IPS-20b (cell line): ENCODE results near the gene AFF3.

Experiments used
- H3K27ac ChIP-seq: one replicate; pipeline ENCODE4 v1.5.1; 2013; ENCODE audit warnings: low read length
- H3K27me3 ChIP-seq: 2 replicates; pipeline ENCODE4 v1.6.1; 2013; ENCODE audit warnings: mild to moderate bottlenecking, low read length, inconsistent platforms; ENCODE audit not compliant: insufficient read depth
- H3K36me3 ChIP-seq: 2 replicates; pipeline ENCODE4 v1.6.1; 2013; ENCODE audit warnings: low read depth, mild to moderate bottlenecking, inconsistent platforms, low read length, moderate library complexity; ENCODE audit not compliant: insufficient read depth
- H3K4me1 ChIP-seq: 2 replicates; pipeline ENCODE4 v1.6.1; 2013; ENCODE audit warnings: mild to moderate bottlenecking, control low read depth, inconsistent platforms, low read length, moderate library complexity; ENCODE audit not compliant: insufficient read depth
- H3K4me3 ChIP-seq: 2 replicates; pipeline ENCODE4 v1.5.1; 2013; ENCODE audit warnings: mild to moderate bottlenecking, low read length, inconsistent platforms
- H3K9ac ChIP-seq: 2 replicates; pipeline ENCODE4 v1.6.1; 2013; ENCODE audit warnings: low read depth, mild to moderate bottlenecking, inconsistent platforms, low read length, moderate library complexity
- H3K9me3 ChIP-seq: 2 replicates; pipeline ENCODE4 v1.6.1; 2013; ENCODE audit warnings: mild to moderate bottlenecking, low read depth, low read length, inconsistent platforms; ENCODE audit not compliant: insufficient read depth

The AFF3 gene

GRCh38 chr2:100143286-100143685 is 896 bp upstream of the AFF3 start:
- no peak overlapping the region for H3K4me3 ChIP-seq
- no peaks in the 10 kb centered on the region for H3K4me1 ChIP-seq
- H3K27ac ChIP-seq = no peak overlapping the region
- H3K36me3 ChIP-seq = no peaks in the 10 kb centered on the region
- no peak overlapping the region for H3K9ac ChIP-seq
- H3K9me3 ChIP-seq = no peaks in the 10 kb centered on the region
- peaks cover 13% of the 10 kb centered on the region for H3K27me3 ChIP-seq

- Histone ChIP-seq H3K36me3 (no peaks in the 10 kb centered on the region), H3K4me1 (no peaks in the 10 kb centered on the region), H3K9ac (no peak overlapping the region), H3K27ac (no peak overlapping the region), H3K9me3 (no peaks in the 10 kb centered on the region), H3K27me3 (peaks cover 13% of the 10 kb centered on the region), H3K4me3 (no peak overlapping the region)
Measured at GRCh38 chr2:100141906-100142305, 484 bp downstream of the AFF3 start.

- Histone ChIP-seq H3K27ac (no peak overlapping the region), H3K4me3 (no peak overlapping the region), H3K27me3 (peaks cover 22% of the 10 kb centered on the region), H3K9ac (no peak overlapping the region), H3K4me1 (no peaks in the 10 kb centered on the region), H3K36me3 (no peaks in the 10 kb centered on the region), H3K9me3 (no peaks in the 10 kb centered on the region)
Measured at GRCh38 chr2:100140582-100140981, 1.8 kb downstream of the AFF3 start.

- peaks cover 32% of the 10 kb centered on the region for H3K27me3 ChIP-seq
- no peak overlapping the region for H3K9ac ChIP-seq
- no peak overlapping the region for H3K27ac ChIP-seq
- H3K4me1 ChIP-seq = no peaks in the 10 kb centered on the region
- no peaks in the 10 kb centered on the region for H3K36me3 ChIP-seq
- H3K9me3 ChIP-seq = no peaks in the 10 kb centered on the region
- no peak overlapping the region for H3K4me3 ChIP-seq
Measured at GRCh38 chr2:100137866-100138570, 4.4 kb downstream of the AFF3 start.

- peaks cover 32% of the 10 kb centered on the region for H3K27me3 ChIP-seq
- H3K4me3 ChIP-seq = no peak overlapping the region
- H3K36me3 ChIP-seq = no peaks in the 10 kb centered on the region
- no peaks in the 10 kb centered on the region for H3K4me1 ChIP-seq
- no peaks in the 10 kb centered on the region for H3K9me3 ChIP-seq
- H3K27ac ChIP-seq = no peak overlapping the region
- H3K9ac ChIP-seq = no peak overlapping the region
Measured at GRCh38 chr2:100137318-100137717, 5.1 kb downstream of the AFF3 start.

- no peaks in the 10 kb centered on the region for H3K9me3 ChIP-seq
- no peak overlapping the region for H3K4me3 ChIP-seq
- H3K9ac ChIP-seq = no peak overlapping the region
- H3K27me3 ChIP-seq = peaks cover 38% of the 10 kb centered on the region
- H3K4me1 ChIP-seq = no peaks in the 10 kb centered on the region
- H3K27ac ChIP-seq = no peak overlapping the region
- no peaks in the 10 kb centered on the region for H3K36me3 ChIP-seq
Measured at GRCh38 chr2:100136310-100136709, 6.1 kb downstream of the AFF3 start.

GRCh38 chr2:100135415-100135814 is 7.0 kb downstream of the AFF3 start:
- H3K9ac ChIP-seq = no peak overlapping the region
- no peaks in the 10 kb centered on the region for H3K36me3 ChIP-seq
- no peaks in the 10 kb centered on the region for H3K4me1 ChIP-seq
- H3K4me3 ChIP-seq = no peak overlapping the region
- H3K27me3 ChIP-seq = peaks cover 41% of the 10 kb centered on the region
- H3K9me3 ChIP-seq = no peaks in the 10 kb centered on the region
- H3K27ac ChIP-seq = no peak overlapping the region

GRCh38 chr2:100130595-100131391 is 11.6 kb downstream of the AFF3 start:
- H3K36me3 ChIP-seq = no peaks in the 10 kb centered on the region
- no peak overlapping the region for H3K9ac ChIP-seq
- H3K27ac ChIP-seq = no peak overlapping the region
- H3K4me3 ChIP-seq = no peak overlapping the region
- H3K4me1 ChIP-seq = no peaks in the 10 kb centered on the region
- no peaks in the 10 kb centered on the region for H3K9me3 ChIP-seq
- H3K27me3 ChIP-seq = peaks cover 68% of the 10 kb centered on the region

- no peak overlapping the region for H3K27ac ChIP-seq
- H3K9ac ChIP-seq = no peak overlapping the region
- H3K27me3 ChIP-seq = peaks cover 94% of the 10 kb centered on the region
- H3K36me3 ChIP-seq = no peaks in the 10 kb centered on the region
- no peak overlapping the region for H3K4me3 ChIP-seq
- H3K4me1 ChIP-seq = no peaks in the 10 kb centered on the region
- no peaks in the 10 kb centered on the region for H3K9me3 ChIP-seq
Measured at GRCh38 chr2:100126897-100127401, 15.4 kb downstream of the AFF3 start.

GRCh38 chr2:100126201-100126600 is 16.2 kb downstream of the AFF3 start:
- Histone ChIP-seq H3K9me3 (no peaks in the 10 kb centered on the region), H3K27me3 (peaks cover 97% of the 10 kb centered on the region), H3K27ac (no peak overlapping the region), H3K36me3 (no peaks in the 10 kb centered on the region), H3K4me3 (no peak overlapping the region), H3K9ac (no peak overlapping the region), H3K4me1 (no peaks in the 10 kb centered on the region)

- H3K9ac ChIP-seq = no peak overlapping the region
- no peak overlapping the region for H3K27ac ChIP-seq
- H3K4me1 ChIP-seq = no peaks in the 10 kb centered on the region
- H3K4me3 ChIP-seq = no peak overlapping the region
- peaks cover 97% of the 10 kb centered on the region for H3K27me3 ChIP-seq
- H3K9me3 ChIP-seq = no peaks in the 10 kb centered on the region
- no peaks in the 10 kb centered on the region for H3K36me3 ChIP-seq
Measured at GRCh38 chr2:100125626-100126025, 16.8 kb downstream of the AFF3 start.

- H3K9me3 ChIP-seq = no peaks in the 10 kb centered on the region
- no peaks in the 10 kb centered on the region for H3K4me1 ChIP-seq
- no peak overlapping the region for H3K4me3 ChIP-seq
- no peak overlapping the region for H3K27ac ChIP-seq
- H3K36me3 ChIP-seq = no peaks in the 10 kb centered on the region
- H3K27me3 ChIP-seq = peaks cover 98% of the 10 kb centered on the region
- no peak overlapping the region for H3K9ac ChIP-seq
Measured at GRCh38 chr2:100124761-100125160, 17.6 kb downstream of the AFF3 start.
